ENCODE data around the gene LMF2. TPM values are rescaled to one million over a fixed set of nuclear protein-coding genes. Genes with fewer than 3 reads are reported as not detected.

The LMF2 gene
- total RNA-seq, 1 donor from 2014 or later, result 27.6 TPM

- peak; percentile 98 for DNase-seq
- intact Hi-C loops (cut with micrococcal nuclease), result no loop called here
- peak; percentile 78 for ATAC-seq
These were observed 736 bp upstream of the LMF2 start, which contains the start of gene NCAPH2 for GRCh38 chr22:50507991-50508884. NCAPH2 (plus strand) TSS chr22:50508224; CDS start chr22:50508338, 114 bp downstream.

- ATAC-seq (peak; percentile 1), DNase-seq (peak; percentile 51)
- intact Hi-C loops (cut with micrococcal nuclease), result no loop called here
These were observed 686 bp downstream of the LMF2 start for GRCh38 chr22:50506611-50507420.

- intact Hi-C loops (cut with micrococcal nuclease), result no loop called here
- ATAC-seq (no peak), DNase-seq (peak; percentile 46)
These were observed 1.5 kb downstream of the LMF2 start for GRCh38 chr22:50505776-50506610.

GRCh38 chr22:50505276-50505775 lies 2.2 kb downstream of the LMF2 start:
- ATAC-seq (no peak), DNase-seq (no peak)
- intact Hi-C loops (cut with micrococcal nuclease), result no loop called here

GRCh38 chr22:50504369-50505211 lies 2.9 kb downstream of the LMF2 start:
- intact Hi-C loops (cut with micrococcal nuclease), result no loop called here
- ATAC-seq (no peak), DNase-seq (no peak)

GRCh38 chr22:50503475-50504145 lies 3.9 kb downstream of the LMF2 start:
- intact Hi-C loops (cut with micrococcal nuclease), result no loop called here
- DNase-seq (no peak), ATAC-seq (no peak)

- intact Hi-C loops (cut with micrococcal nuclease), result no loop called here
- DNase-seq (no peak), ATAC-seq (no peak)
These were observed 4.7 kb downstream of the LMF2 start for GRCh38 chr22:50502628-50503474.

GRCh38 chr22:50502096-50502495 lies 5.4 kb downstream of the LMF2 start:
- DNase-seq (no peak), ATAC-seq (no peak)
- intact Hi-C loops (cut with micrococcal nuclease), result no loop called here

GRCh38 chr22:50500452-50500851 lies 7.0 kb downstream of the LMF2 start:
- intact Hi-C loops (cut with micrococcal nuclease), result no loop called here
- DNase-seq (no peak), ATAC-seq (no peak)

GRCh38 chr22:50498322-50498890 lies 9.1 kb downstream of the LMF2 start:
- no peak for DNase-seq
- intact Hi-C loops (cut with micrococcal nuclease), result no loop called here

GRCh38 chr22:50497093-50497492 lies 10.4 kb downstream of the LMF2 start:
- intact Hi-C loops (cut with micrococcal nuclease), result no loop called here
- ATAC-seq, result no peak
- DNase-seq, result no peak

More at GRCh38 chr22:50498322-50498890, 9.1 kb downstream of the LMF2 start:
- ATAC-seq, result peak; percentile 83

GRCh38 chr22:50490531-50491308 lies 16.8 kb downstream of the LMF2 start:
- DNase-seq (no peak), ATAC-seq (no peak)
- intact Hi-C loops (cut with micrococcal nuclease), result no loop called here

GRCh38 chr22:50489363-50490243 lies 17.9 kb downstream of the LMF2 start:
- ATAC-seq (no peak), DNase-seq (no peak)
- intact Hi-C loops (cut with micrococcal nuclease), result no loop called here

- intact Hi-C loops (cut with micrococcal nuclease), result no loop called here
- DNase-seq, result no peak
- no peak for ATAC-seq
These were observed 18.6 kb downstream of the LMF2 start for GRCh38 chr22:50488886-50489285.

Data from left ventricle myocardium superior (tissue), 1 donor.